ACC112 (cell line): ENCODE data around the gene EEIG2.
"Not testable (repeated sequence)": the region's sequence is repeated elsewhere in the genome, so short reads cannot be mapped to it uniquely, and the experiment has no call there.

Experiments used
- H2AFZ ChIP-seq: fragments of 200-600 bp; sonication (generic); one replicate; pipeline ENCODE4 v1.6.0; 2017; ENCODE audit warnings: antibody characterized with exemption, low read length; ENCODE audit not compliant: unreplicated experiment
- H3K27ac ChIP-seq: fragments of 200-600 bp; sonication (generic); 2 replicates; pipeline ENCODE4 v1.5.1; 2014; ENCODE audit warnings: low read depth, mild to moderate bottlenecking, antibody characterized with exemption, low read length, moderate library complexity
- H3K27me3 ChIP-seq: fragments of 200-600 bp; sonication (generic); 2 replicates; pipeline ENCODE4 v1.6.1; 2014; ENCODE audit warnings: mild to moderate bottlenecking, antibody characterized with exemption, low read length, moderate library complexity, mixed read lengths; ENCODE audit not compliant: insufficient read depth
- H3K36me3 ChIP-seq: fragments of 200-600 bp; sonication (generic); 2 replicates; pipeline ENCODE4 v1.6.1; 2016; ENCODE audit warnings: mild to moderate bottlenecking, antibody characterized with exemption, low read length, moderate library complexity, mixed read lengths; ENCODE audit not compliant: insufficient read depth
- H3K4me1 ChIP-seq: fragments of 200-600 bp; sonication (generic); one replicate; pipeline ENCODE4 v1.6.1; 2016; ENCODE audit warnings: low read length, mixed read lengths; ENCODE audit not compliant: insufficient read depth, unreplicated experiment, control insufficient read depth
- H3K4me3 ChIP-seq: fragments of 200-600 bp; sonication (generic); 2 replicates; pipeline ENCODE4 v1.5.1; 2014; ENCODE audit warnings: mild to moderate bottlenecking, low read depth, low read length
- H3K79me2 ChIP-seq: fragments of 200-600 bp; sonication (generic); one replicate; pipeline ENCODE4 v1.6.0; 2016; ENCODE audit warnings: low read length; ENCODE audit not compliant: control insufficient read depth, unreplicated experiment, insufficient read depth

Gene EEIG2

GRCh38 chr1:108527837-108528236 is 32.1 kb upstream of the EEIG2 start:
- no peaks in the 10 kb centered on the region for H3K79me2 ChIP-seq

GRCh38 chr1:108531444-108531843 is 28.5 kb upstream of the EEIG2 start:
- 0 out of 2 replicates have a peak, but pooled peaks cover 4% of the 10 kb centered on the region for H3K27me3 ChIP-seq
- H2AFZ ChIP-seq, result peak overlapping the region; percentile 39
- no peaks in the 10 kb centered on the region for H3K36me3 ChIP-seq
- no peak overlapping the region for H3K4me3 ChIP-seq
- H3K79me2 ChIP-seq, result no peaks in the 10 kb centered on the region
- H3K27ac ChIP-seq, result no peak overlapping the region
- no peaks in the 10 kb centered on the region for H3K4me1 ChIP-seq

More at GRCh38 chr1:108527837-108528236, 32.1 kb upstream of the EEIG2 start:
- Histone ChIP-seq H3K4me1 (no peaks in the 10 kb centered on the region), H3K27ac (no peak overlapping the region), H2AFZ (no peak overlapping the region), H3K27me3 (0 out of 2 replicates have a peak, but pooled peaks cover 13% of the 10 kb centered on the region), H3K4me3 (no peak overlapping the region), H3K36me3 (no peaks in the 10 kb centered on the region)

DNA sequence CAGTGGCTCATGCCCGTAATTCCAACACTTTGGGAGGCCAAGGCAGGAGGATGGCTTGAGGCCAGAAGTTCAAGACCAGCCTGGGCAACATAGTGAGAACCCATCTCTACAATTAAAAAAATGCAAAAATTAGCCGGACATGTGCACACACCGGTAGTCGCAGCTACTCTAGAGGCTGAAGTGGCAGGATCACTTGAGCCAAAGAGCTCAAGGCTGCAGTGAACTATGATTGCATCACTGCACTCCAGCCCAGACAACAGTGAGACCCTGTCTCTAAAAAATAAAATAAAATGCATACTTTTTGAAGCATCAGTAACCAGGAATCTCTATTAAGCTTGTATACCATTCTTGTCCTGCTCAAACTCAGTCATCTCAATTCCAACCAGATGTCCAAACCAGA is 27.2 kb upstream of the EEIG2 start:
- Histone ChIP-seq H3K27me3 (no peaks in the 10 kb centered on the region), H3K4me3 (no peak overlapping the region), H3K79me2 (no peaks in the 10 kb centered on the region), H2AFZ (no peak overlapping the region), H3K4me1 (no peaks in the 10 kb centered on the region), H3K36me3 (no peaks in the 10 kb centered on the region), H3K27ac (no peak overlapping the region)

- no peaks in the 10 kb centered on the region for H3K79me2 ChIP-seq
- H3K27me3 ChIP-seq, result peaks cover 4% of the 10 kb centered on the region
- H2AFZ ChIP-seq, result no peak overlapping the region
- no peaks in the 10 kb centered on the region for H3K36me3 ChIP-seq
- no peaks in the 10 kb centered on the region for H3K4me1 ChIP-seq
- H3K4me3 ChIP-seq, result no peak overlapping the region
- no peak overlapping the region for H3K27ac ChIP-seq
Measured at GRCh38 chr1:108533351-108534083, 26.4 kb upstream of the EEIG2 start.

DNA sequence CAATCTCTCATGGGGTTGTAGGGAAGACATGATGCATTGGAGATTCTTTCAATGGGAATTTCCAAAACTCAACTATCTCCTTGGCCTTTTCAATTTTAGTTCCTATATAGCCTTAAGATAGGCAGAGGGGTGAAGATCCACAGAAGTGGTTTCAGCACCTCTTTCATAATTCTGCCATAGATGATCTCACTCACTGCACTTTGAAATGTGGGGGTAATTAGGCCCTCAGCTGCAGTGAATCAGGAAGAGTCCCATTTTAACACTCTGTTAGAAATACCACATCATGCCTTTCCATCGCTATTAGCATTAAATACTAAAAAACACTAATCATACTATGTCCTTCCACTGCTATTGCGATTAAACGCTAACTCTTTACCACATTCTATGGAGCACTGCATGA is 25.1 kb upstream of the EEIG2 start:
- H3K79me2 ChIP-seq, result no peaks in the 10 kb centered on the region
- peaks cover 15% of the 10 kb centered on the region for H3K27me3 ChIP-seq
- H3K27ac ChIP-seq, result no peak overlapping the region
- no peak overlapping the region for H2AFZ ChIP-seq
- no peak overlapping the region for H3K4me3 ChIP-seq
- H3K36me3 ChIP-seq, result no peaks in the 10 kb centered on the region
- H3K4me1 ChIP-seq, result no peaks in the 10 kb centered on the region

DNA sequence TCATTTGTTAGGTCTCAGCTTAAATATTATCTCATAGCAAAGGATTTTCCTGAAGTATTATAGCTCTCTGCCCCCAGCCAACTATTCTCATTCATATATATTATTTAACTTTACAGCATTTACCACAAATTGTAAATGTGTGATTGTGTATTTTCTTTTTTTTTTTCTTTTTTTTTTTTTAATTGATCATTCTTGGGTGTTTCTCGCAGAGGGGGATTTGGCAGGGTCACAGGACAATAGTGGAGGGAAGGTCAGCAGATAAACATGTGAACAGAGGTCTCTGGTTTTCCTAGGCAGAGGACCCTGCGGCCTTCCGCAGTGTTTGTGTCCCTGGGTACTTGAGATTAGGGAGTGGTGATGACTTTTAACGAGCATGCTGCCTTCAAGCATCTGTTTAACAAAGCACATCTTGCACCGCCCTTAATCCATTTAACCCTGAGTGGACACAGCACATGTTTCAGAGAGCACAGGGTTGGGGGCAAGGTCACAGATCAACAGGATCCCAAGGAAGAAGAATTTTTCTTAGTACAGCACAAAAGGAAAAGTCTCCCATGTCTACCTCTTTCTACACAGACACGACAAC is 24.5 kb upstream of the EEIG2 start:
- not testable (repeated sequence) for H2AFZ ChIP-seq, H3K79me2 ChIP-seq, H3K36me3 ChIP-seq, H3K27ac ChIP-seq, H3K4me3 ChIP-seq, H3K4me1 ChIP-seq
- peaks cover 16% of the 10 kb centered on the region for H3K27me3 ChIP-seq

DNA sequence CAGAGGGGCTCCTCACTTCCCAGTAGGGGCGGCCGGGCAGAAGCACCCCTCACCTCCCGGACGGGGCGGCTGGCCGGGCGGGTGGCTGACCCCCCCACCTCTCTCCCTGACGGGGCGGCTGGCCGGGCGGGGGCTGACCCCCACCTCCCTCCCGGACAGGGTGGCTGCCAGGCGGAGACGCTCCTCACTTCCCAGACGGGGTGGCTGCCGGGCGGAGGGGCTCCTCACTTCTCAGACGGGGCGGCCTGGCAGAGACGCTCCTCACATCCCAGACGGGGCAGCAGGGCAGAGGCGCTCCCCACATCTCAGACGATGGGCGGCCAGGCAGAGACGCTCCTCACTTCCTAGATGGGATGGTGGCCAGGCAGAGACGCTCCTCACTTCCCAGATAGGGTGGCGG is 23.9 kb upstream of the EEIG2 start:
- H3K4me1 ChIP-seq, H3K36me3 ChIP-seq, H2AFZ ChIP-seq, H3K79me2 ChIP-seq, H3K27ac ChIP-seq, H3K4me3 ChIP-seq: not testable (repeated sequence)
- H3K27me3 ChIP-seq, result peaks cover 16% of the 10 kb centered on the region

- not testable (repeated sequence) for H3K36me3 ChIP-seq, H3K79me2 ChIP-seq, H3K27ac ChIP-seq, H2AFZ ChIP-seq, H3K4me3 ChIP-seq, H3K4me1 ChIP-seq
- H3K27me3 ChIP-seq, result peaks cover 19% of the 10 kb centered on the region
Measured at GRCh38 chr1:108536791-108537190, 23.1 kb upstream of the EEIG2 start.

DNA sequence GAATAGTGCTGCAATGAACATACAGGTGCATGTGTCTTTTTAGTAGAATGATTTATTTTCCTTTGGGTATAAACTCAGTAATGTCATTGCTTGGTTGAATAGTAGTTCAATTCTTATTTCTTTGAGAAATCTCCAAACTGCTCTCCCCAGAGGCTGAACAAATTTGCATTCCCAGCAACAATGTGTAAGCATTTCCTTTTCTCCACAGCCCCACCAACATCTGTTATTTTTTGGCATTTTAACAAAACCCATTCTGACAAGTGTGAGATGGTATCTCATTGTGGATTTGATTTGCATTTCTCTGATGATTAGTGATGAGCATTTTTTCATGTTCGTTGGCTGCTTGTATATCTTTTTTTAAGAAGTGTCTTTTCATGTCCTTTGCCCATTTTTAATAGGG is 21.9 kb upstream of the EEIG2 start:
- H3K27ac ChIP-seq, result no peak overlapping the region
- no peak overlapping the region for H3K4me3 ChIP-seq
- H3K79me2 ChIP-seq, result no peaks in the 10 kb centered on the region
- H3K36me3 ChIP-seq, result no peaks in the 10 kb centered on the region
- H3K4me1 ChIP-seq, result no peaks in the 10 kb centered on the region
- no peak overlapping the region for H2AFZ ChIP-seq
- peaks cover 23% of the 10 kb centered on the region for H3K27me3 ChIP-seq

- no peak overlapping the region for H3K4me3 ChIP-seq
- H2AFZ ChIP-seq, result no peak overlapping the region
- H3K27me3 ChIP-seq, result peaks cover 23% of the 10 kb centered on the region
- no peak overlapping the region for H3K27ac ChIP-seq
- no peaks in the 10 kb centered on the region for H3K4me1 ChIP-seq
- no peaks in the 10 kb centered on the region for H3K79me2 ChIP-seq
- no peaks in the 10 kb centered on the region for H3K36me3 ChIP-seq
Measured at GRCh38 chr1:108540977-108541376, 18.9 kb upstream of the EEIG2 start.

- Histone ChIP-seq H3K27me3 (peaks cover 23% of the 10 kb centered on the region), H3K36me3 (no peaks in the 10 kb centered on the region), H3K4me1 (no peaks in the 10 kb centered on the region), H2AFZ (no peak overlapping the region), H3K27ac (no peak overlapping the region), H3K79me2 (no peaks in the 10 kb centered on the region), H3K4me3 (no peak overlapping the region)
Measured at GRCh38 chr1:108541861-108542260, 18.0 kb upstream of the EEIG2 start.
